ENCODE results near the gene C2CD4C.
A peak's percentile ranks its signal among the peaks of the same experiment; 100 is the strongest.

C2CD4C gene

DNA sequence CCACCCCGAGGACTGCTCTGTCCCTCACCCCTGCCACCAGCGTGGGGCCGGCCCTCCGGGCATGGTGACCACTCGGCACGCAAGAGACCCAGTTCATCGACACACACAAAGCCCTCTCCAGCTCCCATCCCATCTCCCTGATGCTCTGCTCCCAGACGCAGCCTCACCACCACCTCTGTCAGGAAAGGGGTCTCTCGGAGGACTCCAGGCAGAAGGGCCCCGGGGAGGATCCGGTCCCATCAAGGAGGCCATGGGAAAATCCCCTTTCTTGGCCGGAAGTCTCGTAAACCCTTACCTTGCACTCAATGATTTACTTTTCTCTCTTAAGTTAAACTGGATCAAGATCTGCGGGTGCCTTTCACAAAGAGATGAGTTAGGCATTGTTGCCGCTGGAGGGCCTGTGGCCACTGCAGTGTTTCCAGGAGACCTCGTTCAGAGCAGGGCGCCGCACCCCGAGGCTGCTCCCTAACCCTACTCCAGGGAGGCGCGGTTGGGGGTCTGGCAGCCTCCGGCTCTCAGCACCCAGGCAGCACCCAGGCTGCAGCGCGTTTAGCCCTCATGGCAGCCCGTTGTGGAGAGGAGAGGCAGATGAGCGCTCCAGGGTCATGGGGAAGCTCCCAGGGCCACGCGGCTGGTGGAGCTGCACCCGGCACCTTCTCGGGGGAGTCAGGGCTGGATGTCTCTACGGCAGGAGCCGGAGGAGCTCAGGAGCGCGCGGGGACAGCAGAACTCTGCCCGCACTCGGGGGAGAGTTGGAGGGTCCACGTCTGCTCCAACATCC is 31.0 kb downstream of the C2CD4C start:
- TF ChIP-seq, protein P1, sequence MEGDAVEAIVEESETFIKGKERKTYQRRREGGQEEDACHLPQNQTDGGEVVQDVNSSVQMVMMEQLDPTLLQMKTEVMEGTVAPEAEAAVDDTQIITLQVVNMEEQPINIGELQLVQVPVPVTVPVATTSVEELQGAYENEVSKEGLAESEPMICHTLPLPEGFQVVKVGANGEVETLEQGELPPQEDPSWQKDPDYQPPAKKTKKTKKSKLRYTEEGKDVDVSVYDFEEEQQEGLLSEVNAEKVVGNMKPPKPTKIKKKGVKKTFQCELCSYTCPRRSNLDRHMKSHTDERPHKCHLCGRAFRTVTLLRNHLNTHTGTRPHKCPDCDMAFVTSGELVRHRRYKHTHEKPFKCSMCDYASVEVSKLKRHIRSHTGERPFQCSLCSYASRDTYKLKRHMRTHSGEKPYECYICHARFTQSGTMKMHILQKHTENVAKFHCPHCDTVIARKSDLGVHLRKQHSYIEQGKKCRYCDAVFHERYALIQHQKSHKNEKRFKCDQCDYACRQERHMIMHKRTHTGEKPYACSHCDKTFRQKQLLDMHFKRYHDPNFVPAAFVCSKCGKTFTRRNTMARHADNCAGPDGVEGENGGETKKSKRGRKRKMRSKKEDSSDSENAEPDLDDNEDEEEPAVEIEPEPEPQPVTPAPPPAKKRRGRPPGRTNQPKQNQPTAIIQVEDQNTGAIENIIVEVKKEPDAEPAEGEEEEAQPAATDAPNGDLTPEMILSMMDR (conservative IDR thresholded peaks at IDR 0.05), result peak; percentile 19; the same call in 1 of the 2 replicates
- peak overlapping the region; percentile 31; the same call in 1 of the 2 replicates for H3K27ac ChIP-seq

DNA sequence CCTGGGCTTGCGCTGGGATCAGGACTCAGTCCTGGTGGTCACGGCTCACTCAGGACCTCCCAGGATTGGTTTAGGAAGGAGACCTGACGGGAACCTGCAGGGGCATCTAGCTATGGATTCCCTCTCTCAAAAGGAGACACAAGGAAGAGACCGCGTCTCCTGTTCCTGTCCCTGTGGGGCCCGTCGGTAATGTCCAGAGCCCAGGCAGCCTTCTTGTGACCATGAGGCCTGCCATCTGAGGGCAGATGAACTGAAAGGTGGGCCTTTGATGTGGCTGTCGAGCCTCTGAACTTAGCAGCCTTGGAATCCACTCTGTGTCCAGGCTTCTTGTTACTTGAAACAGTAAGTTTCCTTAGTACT is 32.9 kb downstream of the C2CD4C start:
- H3K27ac ChIP-seq, result no peak overlapping the region
- TF ChIP-seq, protein P1 (conservative IDR thresholded peaks at IDR 0.05), result no peak

DNA sequence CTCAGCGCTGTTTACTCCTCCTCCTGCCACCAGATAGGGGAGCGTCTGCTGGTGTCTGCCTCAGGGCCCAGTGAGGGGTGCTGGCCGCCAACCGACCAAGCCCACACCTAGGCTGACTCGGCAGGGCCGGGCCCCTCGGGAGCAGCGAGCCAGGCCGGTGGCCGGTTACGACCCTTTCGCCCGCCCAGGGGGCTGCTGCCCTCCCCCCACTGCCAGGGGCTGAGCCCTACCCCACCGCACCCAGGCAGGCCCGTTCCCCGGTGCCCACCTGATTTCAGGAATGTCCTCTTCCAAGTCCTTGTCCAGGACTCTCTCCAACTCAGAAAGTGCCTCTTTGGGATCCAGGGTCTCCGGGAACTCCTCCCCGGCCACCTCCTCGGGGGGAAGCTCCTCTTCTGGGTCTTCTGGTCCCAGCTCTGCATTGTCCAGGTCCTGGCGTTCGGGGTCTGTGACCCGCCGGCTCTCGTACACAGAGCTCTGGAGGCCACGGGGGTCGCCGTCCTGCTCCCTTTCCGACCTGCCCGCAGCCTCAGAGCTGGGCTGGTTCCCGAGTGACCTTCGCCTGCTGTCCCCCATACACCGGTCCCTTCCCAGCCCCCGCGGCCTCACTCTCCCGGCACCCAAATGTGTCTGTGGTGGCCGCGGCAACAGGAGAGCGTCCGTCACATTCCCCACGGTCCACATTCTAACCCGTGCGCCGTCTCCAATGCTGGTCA is 33.4 kb downstream of the C2CD4C start:
- H3K27ac ChIP-seq, result no peak overlapping the region
- TF ChIP-seq, protein P1 (conservative IDR thresholded peaks at IDR 0.05), result no peak

DNA sequence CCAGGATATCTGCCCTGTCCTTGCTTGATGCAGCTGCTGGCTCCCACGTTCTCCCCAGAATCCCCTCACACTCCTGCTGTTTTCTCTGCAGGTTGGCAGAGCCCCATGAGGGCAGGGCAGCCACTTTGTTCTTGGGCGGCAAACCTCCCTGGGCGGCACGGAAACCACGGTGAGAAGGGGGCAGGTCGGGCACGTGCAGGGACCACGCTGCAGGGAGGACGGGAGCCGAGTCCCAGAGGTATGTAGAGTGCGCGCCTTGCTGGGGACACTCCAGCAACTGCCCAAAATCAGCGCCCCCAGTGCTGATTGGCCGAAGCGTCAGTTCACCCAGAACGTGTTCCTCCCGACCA is 34.1 kb downstream of the C2CD4C start:
- TF ChIP-seq, protein P1 (conservative IDR thresholded peaks at IDR 0.05), result no peak

DNA sequence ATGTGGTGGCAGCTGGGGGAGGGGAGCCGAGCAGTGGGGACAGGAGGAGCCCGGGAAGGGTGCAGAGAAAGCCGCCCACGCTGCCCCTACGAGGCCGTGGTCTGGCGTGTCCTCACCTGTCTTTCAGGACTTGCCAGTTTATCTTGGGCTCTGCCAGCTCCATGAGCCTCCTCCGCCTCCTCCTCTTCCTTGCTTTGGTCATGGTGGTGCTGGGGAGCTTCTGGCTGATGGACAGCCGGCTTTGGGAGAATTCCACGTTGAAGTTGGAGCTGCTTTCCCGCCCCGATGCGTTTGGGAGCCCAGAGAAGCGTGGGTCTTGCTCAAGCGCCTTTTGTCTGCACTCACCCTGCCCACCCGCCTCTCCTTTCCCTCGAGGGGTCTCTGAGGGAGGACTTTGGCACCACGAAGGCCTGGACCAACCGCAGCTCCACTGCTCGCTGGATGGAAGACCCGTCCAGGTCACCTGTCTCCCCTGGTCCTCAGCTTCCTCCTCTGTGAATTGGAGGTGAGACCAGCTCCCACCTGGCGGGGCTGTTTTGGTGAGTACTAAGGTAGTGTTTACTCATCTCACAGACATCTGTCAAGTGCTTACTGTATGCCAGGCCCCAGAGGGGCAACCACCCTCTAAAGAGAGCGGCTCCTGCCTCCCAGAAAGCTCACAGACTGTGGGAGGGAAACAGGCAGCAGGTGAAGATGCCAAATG is 34.6 kb downstream of the C2CD4C start:
- TF ChIP-seq, protein P1 (conservative IDR thresholded peaks at IDR 0.05), result no peak
- H3K27ac ChIP-seq, result no peak overlapping the region

More for the DNA sequence above, 34.1 kb downstream of the C2CD4C start:
- H3K27ac ChIP-seq, result no peak overlapping the region

DNA sequence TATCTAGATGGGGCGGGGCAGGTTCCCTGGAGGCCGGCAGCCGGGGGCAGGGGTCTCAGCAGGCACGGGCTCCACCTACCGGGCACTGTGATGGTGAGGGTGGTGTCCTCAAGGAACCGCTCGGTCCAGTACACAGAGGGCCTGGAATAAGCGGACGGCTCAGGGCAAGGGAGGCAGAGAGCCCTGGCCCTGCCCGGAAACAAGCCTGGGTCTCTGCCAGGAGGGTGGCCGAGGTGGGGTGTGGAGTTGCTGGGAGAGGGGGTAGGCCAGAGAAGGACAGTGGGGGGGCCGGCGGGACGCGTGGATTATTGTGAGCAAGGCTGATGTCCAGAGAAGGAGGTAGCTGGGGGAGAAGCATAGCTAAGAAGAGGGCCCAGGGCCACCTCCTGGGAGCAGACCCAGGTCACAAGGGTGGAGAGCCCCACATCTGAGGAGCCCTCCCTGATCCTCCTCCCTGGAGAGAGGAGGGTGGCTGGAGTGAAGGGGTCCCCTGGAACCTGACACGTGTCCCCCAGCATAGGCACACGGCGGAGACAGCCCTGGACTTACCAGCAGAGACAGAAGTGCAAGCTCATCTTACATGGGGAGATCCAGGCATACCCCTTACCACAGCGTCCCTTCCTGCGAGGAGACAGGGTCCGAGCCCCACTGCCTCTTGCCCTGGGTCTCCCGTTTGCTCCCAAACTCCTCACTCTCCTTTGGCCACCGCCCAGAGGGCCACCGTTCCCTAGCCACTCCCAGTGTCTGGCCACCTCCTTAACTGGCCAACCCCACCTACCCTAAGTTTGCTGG is 35.4 kb downstream of the C2CD4C start:
- TF ChIP-seq, protein P1 (conservative IDR thresholded peaks at IDR 0.05), result no peak
- H3K27ac ChIP-seq, result no peak overlapping the region
